ENCODE measurements around the gene MYBPH.

- TF ChIP-seq MYC (IDR thresholded peaks at IDR 0.05; ENCODE audit: low read depth, low read length), result no peak
- TF ChIP-seq CTCF (IDR thresholded peaks at IDR 0.05; ENCODE audit: extremely low read depth in 1 of 2, insufficient read depth in 1 of 2, low read depth in 1 of 2, low read length in 2 of 2), result no peak
- no peak for TF ChIP-seq POLR2A (IDR thresholded peaks at IDR 0.05; ENCODE audit: low read depth, low read length)
- TF ChIP-seq POLR2AphosphoS5 (IDR thresholded peaks at IDR 0.05; ENCODE audit: insufficient read depth, low read depth, low read length), result no peak
- no peak for TF ChIP-seq FOS (IDR thresholded peaks at IDR 0.05; ENCODE audit: borderline replicate concordance, insufficient read depth, low read length)
- no peak for TF ChIP-seq EZH2 (IDR thresholded peaks at IDR 0.05; ENCODE audit: borderline replicate concordance, low read depth, low read length, severe bottlenecking)
- no peak for TF ChIP-seq MAX (IDR thresholded peaks at IDR 0.05; ENCODE audit: insufficient read depth, insufficient read length)
These were observed 11.0 kb upstream of the MYBPH start, which contains the start of gene CHI3L1 for GRCh38 chr1:203186446-203187303.

Data from endothelial cell of umbilical vein (primary cell).